ENCODE results near the gene UBA1.

GRCh38 chrX:47224266-47224895, 30.8 kb downstream of the UBA1 start:
- TF ChIP-seq CTCF (IDR thresholded peaks at IDR 0.05): no peak
- no peak for TF ChIP-seq EP300 (IDR thresholded peaks at IDR 0.05)
- TF ChIP-seq POLR2AphosphoS5 (IDR thresholded peaks at IDR 0.05): no peak

All from esophagus muscularis mucosa (tissue), 4 donors.